Measurements from ENCODE around the gene AGMO.

The AGMO gene

DNA sequence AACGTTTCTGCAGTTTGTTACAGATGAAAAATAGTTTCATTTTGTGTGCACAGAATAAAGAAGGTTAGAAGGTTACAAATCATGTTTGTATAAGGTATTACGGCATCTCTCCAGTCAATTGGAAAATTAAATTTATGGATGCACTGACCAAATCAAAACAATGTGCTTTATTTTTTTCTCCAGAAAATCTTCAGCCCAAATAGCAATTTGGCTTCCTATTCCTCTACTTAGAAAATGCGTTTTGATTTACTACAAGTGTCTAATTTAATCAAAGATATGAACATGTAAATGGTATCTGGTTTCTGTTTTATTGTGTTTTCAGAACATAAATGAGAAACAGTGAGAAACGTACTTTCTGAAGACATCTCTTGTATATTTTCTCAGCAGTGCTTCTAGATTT lies 63.4 kb downstream of the AGMO start:
- no peak for DNase-seq (ENCODE audit: low read depth)

- DNase-seq (ENCODE audit: low read depth): no peak
Measured at GRCh38 chr7:15495170-15495569, 66.6 kb downstream of the AGMO start.

GRCh38 chr7:15494711-15495110 lies 67.1 kb downstream of the AGMO start:
- DNase-seq (ENCODE audit: low read depth): no peak

- DNase-seq (ENCODE audit: low read depth): no peak
Measured at GRCh38 chr7:15491361-15491760, 70.5 kb downstream of the AGMO start.

GRCh38 chr7:15490291-15490690 lies 71.5 kb downstream of the AGMO start:
- DNase-seq (ENCODE audit: low read depth): no peak

- DNase-seq (ENCODE audit: low read depth): no peak
Measured at GRCh38 chr7:15489861-15490260, 72.0 kb downstream of the AGMO start.

DNA sequence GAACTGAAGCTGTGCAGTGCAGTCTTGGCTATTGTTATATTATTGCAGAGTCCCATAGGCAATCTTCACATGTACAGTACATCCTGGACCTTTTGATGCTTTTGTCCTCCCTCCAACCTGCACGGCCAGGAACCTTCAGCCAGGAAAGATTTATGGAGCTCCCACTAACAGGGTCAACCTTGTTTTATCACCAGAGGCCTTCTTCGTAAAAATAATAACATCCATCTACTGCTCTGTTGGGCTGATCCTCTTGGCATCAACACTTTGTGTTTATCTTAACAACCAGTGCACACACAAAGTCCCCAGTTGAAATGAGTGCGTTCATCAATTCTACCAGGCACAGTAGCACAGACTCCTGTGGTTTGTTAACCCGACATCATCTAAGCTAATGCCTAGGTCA lies 72.4 kb downstream of the AGMO start:
- DNase-seq (ENCODE audit: low read depth): no peak

GRCh38 chr7:15488401-15488800 lies 73.4 kb downstream of the AGMO start:
- DNase-seq (ENCODE audit: low read depth): no peak

GRCh38 chr7:15487896-15488295 lies 73.9 kb downstream of the AGMO start:
- DNase-seq (ENCODE audit: low read depth): no peak

- no peak for DNase-seq (ENCODE audit: low read depth)
Measured at GRCh38 chr7:15485998-15486397, 75.8 kb downstream of the AGMO start.

- DNase-seq (ENCODE audit: low read depth): no peak
Measured at GRCh38 chr7:15485431-15485830, 76.4 kb downstream of the AGMO start.

GRCh38 chr7:15481132-15481531 lies 80.7 kb downstream of the AGMO start:
- DNase-seq (ENCODE audit: low read depth): no peak

DNA sequence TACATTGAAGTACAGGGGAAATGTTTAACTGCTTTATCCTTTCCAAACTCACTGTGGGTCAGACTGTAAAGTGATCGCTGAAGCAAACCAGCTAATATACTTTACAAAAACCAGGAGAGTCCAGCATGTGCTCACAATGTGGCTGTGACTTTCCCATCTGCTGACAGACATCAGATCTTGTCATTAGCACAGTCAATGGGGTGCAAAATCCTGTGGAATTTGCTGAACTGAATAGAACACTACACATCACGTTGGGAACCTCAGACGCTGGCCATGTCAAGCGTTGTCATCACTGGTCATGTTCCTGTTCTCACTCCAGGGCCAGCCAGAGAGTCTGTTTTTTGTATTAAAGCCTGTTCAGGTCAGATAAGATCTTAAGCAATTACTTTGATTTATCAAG lies 83.4 kb downstream of the AGMO start:
- no peak for DNase-seq (ENCODE audit: low read depth)

DNA sequence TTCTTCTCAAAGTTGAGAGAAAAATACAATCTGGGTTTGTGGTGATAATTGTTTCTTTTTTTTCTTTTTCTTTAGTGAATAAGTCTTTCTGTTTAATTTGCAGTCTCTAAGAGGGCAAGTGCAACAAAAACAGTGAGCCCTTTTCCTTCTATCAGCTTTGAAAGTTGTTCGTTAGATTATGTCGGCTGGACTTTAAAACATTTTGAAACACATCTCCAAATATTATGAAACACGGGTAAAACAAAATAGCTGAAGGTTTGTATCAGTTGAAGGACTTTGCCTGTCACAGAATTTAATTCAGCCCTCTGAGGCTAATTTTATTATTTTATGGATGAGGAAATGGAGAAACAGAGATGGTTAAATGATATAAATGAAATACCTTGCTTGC lies 85.3 kb downstream of the AGMO start:
- DNase-seq (ENCODE audit: low read depth): no peak

- no peak for DNase-seq (ENCODE audit: low read depth)
Measured at GRCh38 chr7:15475808-15476530, 85.8 kb downstream of the AGMO start.

DNA sequence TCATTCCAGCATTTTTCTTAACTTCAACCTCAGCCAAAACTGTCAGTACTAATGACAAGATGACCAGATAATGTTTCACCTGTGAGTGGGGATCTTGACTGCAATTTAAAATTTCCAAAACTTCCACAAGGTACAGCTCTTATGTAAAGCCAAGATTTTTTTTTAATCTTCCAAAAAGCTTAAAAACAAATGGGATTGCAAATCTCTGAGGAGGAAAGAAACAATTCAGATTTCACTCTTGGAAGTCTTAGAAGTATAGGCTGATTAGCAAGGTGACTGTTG lies 90.2 kb downstream of the AGMO start:
- DNase-seq (ENCODE audit: low read depth): no peak

- no peak for DNase-seq (ENCODE audit: low read depth)
Measured at GRCh38 chr7:15470825-15471668, 90.8 kb downstream of the AGMO start.

DNA sequence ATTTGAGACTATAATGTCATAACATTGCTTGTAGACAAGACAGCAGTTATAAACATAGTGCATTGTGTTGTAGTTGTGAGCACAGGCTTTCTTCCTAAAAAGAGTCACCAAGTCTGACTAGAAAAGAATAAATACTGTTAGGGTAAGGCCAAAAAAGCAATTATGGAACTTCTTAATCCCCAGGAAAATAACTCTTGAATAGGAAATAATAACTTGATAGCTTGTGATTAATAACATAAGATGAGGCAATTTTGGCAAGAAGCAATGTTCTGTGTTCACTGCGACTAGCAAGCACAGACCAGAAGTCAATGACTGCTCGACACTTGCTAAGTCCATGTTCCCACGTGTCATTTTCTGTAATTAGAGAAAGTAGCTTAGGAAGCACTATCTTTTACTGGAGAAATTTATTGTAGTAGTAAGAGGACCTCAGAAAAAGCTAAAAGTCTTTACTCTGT lies 97.1 kb downstream of the AGMO start:
- DNase-seq (ENCODE audit: low read depth): no peak

GRCh38 chr7:15463801-15464666 lies 97.8 kb downstream of the AGMO start:
- no peak for DNase-seq (ENCODE audit: low read depth)

DNA sequence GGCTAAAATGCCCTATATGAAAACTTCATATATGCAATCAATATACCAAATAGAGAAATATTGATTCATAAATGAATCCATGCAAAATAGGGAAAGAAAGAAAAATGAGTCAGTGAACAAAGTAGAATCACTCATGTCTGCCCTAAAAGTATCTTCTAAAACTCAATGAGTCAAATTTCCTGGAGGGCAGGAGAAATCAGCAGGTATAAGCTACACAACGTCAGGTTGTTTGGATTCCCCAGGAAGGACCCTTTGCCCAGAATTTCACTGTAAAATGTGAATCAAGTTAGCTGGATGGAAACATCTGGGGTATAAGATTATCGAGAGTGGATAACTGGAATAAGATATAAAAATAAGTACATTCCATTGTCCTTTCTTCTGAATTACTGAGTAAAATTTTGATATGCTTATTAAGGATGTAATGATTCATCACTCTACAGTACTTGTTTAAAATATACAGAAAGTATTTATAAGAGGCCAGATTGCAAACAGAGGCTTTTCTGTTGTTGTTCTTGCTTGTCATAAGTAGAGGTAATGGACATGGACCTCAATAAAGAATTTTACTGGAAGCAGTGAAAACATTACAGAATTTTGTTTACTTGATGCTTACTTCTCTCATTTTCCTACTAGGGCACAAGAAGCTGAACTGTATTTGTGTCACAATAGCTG lies 99.0 kb downstream of the AGMO start:
- DNase-seq (ENCODE audit: low read depth): no peak

DNA sequence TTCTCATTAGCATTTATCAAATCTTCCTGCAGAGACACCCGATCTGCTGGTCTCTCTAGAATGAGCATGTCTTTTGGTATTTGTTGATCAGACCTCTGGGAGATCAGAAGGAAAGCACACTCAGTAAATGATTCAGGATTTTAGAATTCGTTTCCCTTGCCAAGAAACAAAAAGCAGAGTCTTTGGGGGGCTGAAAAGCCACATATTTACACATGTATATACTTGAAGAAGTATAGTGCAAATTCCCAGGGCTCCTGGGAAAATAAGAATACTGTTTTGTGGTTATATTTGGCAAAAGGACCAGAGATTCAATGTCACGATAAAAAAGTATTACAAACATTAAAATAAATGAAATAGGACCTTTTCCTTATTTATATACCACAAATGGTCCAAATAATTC lies 100.2 kb downstream of the AGMO start:
- no peak for DNase-seq (ENCODE audit: low read depth)

DNA sequence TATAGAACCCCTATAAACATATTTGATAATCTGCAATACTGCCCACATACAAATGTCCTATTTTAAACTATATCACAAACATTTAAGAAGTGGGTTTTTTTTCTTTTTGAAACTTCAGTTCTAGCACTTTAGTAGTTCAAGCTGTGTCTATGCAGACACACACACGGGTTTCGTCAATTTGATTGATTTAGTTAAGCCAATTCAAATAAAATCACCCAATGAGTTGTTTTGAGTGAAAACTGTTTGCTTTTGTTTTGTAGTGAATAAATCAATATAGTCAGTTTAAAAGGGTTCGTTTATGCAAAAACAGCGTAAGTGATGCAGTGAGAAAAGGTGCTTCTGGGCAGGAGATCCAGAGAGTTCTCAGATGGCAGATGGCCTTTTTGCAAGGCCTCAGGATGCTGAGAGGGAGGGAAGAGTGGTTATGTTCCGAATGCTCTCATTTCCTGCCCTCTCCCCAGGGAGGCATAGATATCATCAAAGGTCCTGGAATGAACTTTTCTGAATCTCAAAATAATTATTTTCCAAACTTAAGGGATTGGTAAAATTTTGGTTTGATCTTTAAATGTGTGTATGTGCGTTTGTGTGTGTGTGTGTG lies 102.7 kb downstream of the AGMO start:
- no peak for DNase-seq (ENCODE audit: low read depth)

Data from stimulated activated CD8-positive, alpha-beta memory T cell treated with anti-CD3 and anti-CD28 coated beads, Interleukin-15, amount 100 ng/mL, for 24 hours (primary cell).